ENCODE measurements around the gene PDCL3. TPM values are rescaled to one million over a fixed set of nuclear protein-coding genes. Genes with fewer than 3 reads are reported as not detected.

PDCL3 gene
- total RNA-seq, 1 donor from 2014 or later, result 35.4 TPM

DNA sequence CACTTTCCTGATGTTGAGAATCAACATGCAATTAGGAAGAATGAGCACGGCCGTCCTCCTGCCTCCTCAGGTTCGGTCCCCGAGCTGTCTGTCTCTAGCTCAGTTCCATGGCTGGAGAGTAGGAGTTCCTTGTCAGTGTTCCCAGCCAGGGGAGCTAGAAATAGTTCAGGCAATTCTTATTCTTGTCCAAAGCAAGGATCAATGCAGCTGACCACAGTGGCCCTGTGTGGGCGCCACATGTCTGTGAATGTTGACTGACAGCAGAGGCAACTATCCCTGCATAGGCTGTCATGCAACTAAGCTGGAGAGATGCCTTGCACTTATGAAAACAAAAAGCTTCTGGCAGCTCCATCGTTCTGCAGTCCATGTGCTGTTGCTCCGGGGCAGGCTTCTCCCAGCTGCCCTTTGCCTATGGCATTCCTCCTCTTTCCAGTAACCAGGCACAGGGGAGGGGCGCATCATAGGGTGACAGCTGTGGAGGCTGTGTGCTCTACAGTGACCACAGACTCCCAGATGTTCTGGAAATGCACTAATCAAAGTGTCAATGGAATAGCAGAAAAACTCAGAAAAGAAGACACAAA lies 58.7 kb downstream of the PDCL3 start:
- H3K4me3 Mint-ChIP-seq, result no peak overlapping the region
- H3K27ac Mint-ChIP-seq (ENCODE audit: unreplicated experiment), result no peak overlapping the region
- TF ChIP-seq, protein P1, sequence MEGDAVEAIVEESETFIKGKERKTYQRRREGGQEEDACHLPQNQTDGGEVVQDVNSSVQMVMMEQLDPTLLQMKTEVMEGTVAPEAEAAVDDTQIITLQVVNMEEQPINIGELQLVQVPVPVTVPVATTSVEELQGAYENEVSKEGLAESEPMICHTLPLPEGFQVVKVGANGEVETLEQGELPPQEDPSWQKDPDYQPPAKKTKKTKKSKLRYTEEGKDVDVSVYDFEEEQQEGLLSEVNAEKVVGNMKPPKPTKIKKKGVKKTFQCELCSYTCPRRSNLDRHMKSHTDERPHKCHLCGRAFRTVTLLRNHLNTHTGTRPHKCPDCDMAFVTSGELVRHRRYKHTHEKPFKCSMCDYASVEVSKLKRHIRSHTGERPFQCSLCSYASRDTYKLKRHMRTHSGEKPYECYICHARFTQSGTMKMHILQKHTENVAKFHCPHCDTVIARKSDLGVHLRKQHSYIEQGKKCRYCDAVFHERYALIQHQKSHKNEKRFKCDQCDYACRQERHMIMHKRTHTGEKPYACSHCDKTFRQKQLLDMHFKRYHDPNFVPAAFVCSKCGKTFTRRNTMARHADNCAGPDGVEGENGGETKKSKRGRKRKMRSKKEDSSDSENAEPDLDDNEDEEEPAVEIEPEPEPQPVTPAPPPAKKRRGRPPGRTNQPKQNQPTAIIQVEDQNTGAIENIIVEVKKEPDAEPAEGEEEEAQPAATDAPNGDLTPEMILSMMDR (conservative IDR thresholded peaks at IDR 0.05), result no peak
- peaks cover 2% of the 10 kb centered on the region for H3K36me3 Mint-ChIP-seq (ENCODE audit: low read depth)
- H3K4me1 Mint-ChIP-seq, result no peaks in the 10 kb centered on the region
- H3K9me3 Mint-ChIP-seq, result peaks cover 7% of the 10 kb centered on the region
- peaks cover 1% of the 10 kb centered on the region for H3K27me3 Mint-ChIP-seq (ENCODE audit: low read depth)
- no peak for DNase-seq (ENCODE audit: low read depth, low spot score)

DNA sequence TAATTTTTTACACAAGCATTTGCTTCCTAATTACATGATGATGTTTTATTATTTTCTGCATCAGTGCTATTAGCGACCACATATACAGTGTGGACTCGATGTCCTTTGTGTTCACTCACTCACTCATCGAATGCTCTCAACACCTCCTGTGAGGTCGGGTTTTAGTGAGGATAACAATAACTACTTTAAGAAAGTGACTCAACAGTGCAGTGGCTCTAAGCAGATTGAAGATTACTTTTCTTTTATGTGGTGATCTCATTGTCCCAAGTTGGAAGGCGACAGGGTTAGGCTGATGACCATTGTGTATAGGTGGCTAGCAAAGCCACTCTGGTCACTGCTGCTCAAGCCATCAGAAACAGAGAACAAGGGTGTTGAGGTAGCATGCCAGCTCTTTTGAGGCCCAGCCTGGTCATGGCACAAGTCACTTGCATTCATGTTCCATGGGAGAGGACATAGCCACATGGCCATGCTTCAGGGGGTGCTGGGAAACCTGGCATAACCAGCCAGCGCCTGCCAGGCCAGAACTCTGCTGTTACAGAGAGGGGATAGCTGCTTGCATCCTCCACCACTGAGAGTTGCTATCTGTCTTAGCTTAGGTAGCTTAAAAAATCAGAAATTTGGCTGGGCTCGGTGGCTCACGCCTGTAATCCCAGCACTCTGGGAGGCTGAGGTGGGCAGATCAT lies 60.4 kb downstream of the PDCL3 start:
- H3K9me3 Mint-ChIP-seq, result peaks cover 7% of the 10 kb centered on the region

DNA sequence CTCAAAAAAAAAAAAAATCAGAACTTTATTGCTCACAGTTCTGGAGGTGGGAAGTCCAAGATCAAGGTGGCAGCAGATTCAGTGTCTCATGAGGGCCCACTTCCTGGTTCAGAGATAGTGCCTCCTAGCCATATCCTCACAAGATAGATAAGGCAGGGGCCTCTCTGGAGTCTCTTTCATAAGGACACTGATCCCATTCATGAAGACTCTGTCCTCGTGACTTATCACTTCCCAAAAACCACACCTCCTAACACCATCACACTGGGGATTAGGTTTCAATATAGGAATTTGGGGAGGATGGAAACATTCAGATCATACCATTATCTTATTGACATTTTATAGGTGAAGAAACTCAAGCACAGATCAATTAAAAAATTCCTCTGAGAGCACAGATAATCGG lies 61.1 kb downstream of the PDCL3 start:
- Mint-ChIP-seq H3K27me3 (ENCODE audit: low read depth) (peaks cover 5% of the 10 kb centered on the region), H3K4me1 (no peaks in the 10 kb centered on the region), H3K4me3 (no peak overlapping the region), H3K27ac (ENCODE audit: unreplicated experiment) (no peak overlapping the region), H3K36me3 (ENCODE audit: low read depth) (peaks cover 2% of the 10 kb centered on the region), H3K9me3 (peaks cover 7% of the 10 kb centered on the region)
- TF ChIP-seq, protein P1 (conservative IDR thresholded peaks at IDR 0.05), result no peak
- no peak for DNase-seq (ENCODE audit: low read depth, low spot score)

More for the DNA sequence above, 60.4 kb downstream of the PDCL3 start:
- H3K4me1 Mint-ChIP-seq, result no peaks in the 10 kb centered on the region
- peaks cover 2% of the 10 kb centered on the region for H3K36me3 Mint-ChIP-seq (ENCODE audit: low read depth)
- peaks cover 5% of the 10 kb centered on the region for H3K27me3 Mint-ChIP-seq (ENCODE audit: low read depth)
- H3K27ac Mint-ChIP-seq (ENCODE audit: unreplicated experiment), result no peak overlapping the region
- DNase-seq (ENCODE audit: low read depth, low spot score), result no peak
- no peak overlapping the region for H3K4me3 Mint-ChIP-seq
- TF ChIP-seq, protein P1 (conservative IDR thresholded peaks at IDR 0.05), result no peak

DNA sequence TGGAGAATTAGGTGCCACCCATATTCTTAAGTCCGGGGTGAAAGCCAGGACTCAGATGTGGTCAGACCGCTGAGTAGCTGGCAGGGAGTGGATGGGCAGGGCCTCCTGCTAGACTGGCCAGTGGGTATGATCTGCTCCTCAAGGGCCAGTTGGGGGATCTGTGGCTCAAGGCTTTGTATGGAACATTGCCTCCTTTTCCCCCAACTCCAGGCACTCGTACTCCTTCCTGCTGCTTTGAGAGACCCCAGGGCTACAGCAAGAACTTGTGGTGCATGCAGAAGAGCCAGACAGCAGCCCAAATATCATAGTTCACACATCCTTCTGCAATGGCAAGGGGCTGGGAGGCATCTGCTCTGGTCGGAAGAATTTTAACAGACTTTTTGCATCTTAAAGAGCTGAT lies 61.7 kb downstream of the PDCL3 start:
- Mint-ChIP-seq H3K36me3 (ENCODE audit: low read depth) (peaks cover 2% of the 10 kb centered on the region), H3K27me3 (ENCODE audit: low read depth) (peaks cover 5% of the 10 kb centered on the region), H3K27ac (ENCODE audit: unreplicated experiment) (no peak overlapping the region), H3K4me1 (no peaks in the 10 kb centered on the region), H3K4me3 (no peak overlapping the region), H3K9me3 (peaks cover 7% of the 10 kb centered on the region)
- TF ChIP-seq, protein P1 (conservative IDR thresholded peaks at IDR 0.05), result no peak
- DNase-seq (ENCODE audit: low read depth, low spot score), result no peak

DNA sequence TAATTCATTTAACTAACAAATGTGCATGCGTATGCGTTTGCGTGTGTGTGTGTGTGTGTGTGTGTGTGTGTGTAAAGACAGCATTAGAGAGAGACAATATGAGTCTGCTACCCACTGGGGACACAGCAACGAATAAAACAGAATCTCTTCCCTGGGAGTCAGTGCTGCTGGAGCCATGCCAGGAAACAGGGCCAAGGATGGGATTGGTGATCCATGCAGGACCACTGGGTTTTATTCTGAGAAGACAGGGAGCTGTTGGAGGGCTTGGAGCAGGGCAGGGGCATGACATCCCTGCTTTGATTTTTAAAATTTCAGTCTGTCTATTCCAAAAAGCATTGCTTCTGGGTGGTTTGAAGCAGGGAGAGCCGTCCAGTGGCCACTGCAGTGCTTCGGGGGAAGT lies 62.9 kb downstream of the PDCL3 start:
- Mint-ChIP-seq H3K9me3 (peaks cover 5% of the 10 kb centered on the region), H3K36me3 (ENCODE audit: low read depth) (peaks cover 1% of the 10 kb centered on the region), H3K4me3 (no peak overlapping the region), H3K27ac (ENCODE audit: unreplicated experiment) (no peak overlapping the region), H3K4me1 (no peaks in the 10 kb centered on the region), H3K27me3 (ENCODE audit: low read depth) (peaks cover 5% of the 10 kb centered on the region)
- TF ChIP-seq, protein P1 (conservative IDR thresholded peaks at IDR 0.05), result no peak
- DNase-seq (ENCODE audit: low read depth, low spot score), result no peak

Other genes starting within 250 kb of the PDCL3 start
- 5.0 and 5.2 TPM in 2 replicates for gene LONRF2, start 240.5 kb upstream of the PDCL3 start, total RNA-seq
- gene CHST10, start 145.3 kb upstream of the PDCL3 start, total RNA-seq, result 33.0 and 33.2 TPM in 2 replicates
- not detected in 2 replicates for gene NMS, start 92.5 kb upstream of the PDCL3 start, total RNA-seq

Data from neural crest cell (in vitro differentiated cells).